ENCODE measurements around the gene CGGBP1.

DNA sequence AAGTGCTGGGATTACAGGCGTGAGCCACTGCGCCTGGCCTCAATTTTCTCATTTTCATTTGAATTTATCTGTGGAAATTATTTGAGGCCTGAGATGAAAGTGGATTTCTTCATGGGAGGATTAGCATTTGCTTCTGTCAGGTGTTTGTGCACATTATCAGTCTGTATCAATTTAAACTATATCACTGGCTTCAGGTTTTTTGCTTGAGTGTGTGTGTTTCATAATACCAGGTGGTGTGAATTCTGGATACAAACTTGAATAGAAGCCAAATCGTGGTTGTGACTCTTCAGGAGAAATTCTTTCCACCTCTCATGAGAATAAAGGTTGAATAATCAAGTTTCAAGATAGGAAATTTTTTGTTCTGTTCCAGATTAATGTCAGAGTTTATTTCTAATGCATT is 56.4 kb downstream of the CGGBP1 start:
- TF ChIP-seq, protein P1, sequence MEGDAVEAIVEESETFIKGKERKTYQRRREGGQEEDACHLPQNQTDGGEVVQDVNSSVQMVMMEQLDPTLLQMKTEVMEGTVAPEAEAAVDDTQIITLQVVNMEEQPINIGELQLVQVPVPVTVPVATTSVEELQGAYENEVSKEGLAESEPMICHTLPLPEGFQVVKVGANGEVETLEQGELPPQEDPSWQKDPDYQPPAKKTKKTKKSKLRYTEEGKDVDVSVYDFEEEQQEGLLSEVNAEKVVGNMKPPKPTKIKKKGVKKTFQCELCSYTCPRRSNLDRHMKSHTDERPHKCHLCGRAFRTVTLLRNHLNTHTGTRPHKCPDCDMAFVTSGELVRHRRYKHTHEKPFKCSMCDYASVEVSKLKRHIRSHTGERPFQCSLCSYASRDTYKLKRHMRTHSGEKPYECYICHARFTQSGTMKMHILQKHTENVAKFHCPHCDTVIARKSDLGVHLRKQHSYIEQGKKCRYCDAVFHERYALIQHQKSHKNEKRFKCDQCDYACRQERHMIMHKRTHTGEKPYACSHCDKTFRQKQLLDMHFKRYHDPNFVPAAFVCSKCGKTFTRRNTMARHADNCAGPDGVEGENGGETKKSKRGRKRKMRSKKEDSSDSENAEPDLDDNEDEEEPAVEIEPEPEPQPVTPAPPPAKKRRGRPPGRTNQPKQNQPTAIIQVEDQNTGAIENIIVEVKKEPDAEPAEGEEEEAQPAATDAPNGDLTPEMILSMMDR (IDR thresholded peaks at IDR 0.05), result no peak
- no peak for TF ChIP-seq ZFX (IDR thresholded peaks at IDR 0.05; ENCODE audit: borderline replicate concordance)

All from 22Rv1 (cell line).